ENCODE measurements around the gene TMEM255A.
A peak's percentile ranks its signal among the peaks of the same experiment; 100 is the strongest.

TMEM255A gene

DNA sequence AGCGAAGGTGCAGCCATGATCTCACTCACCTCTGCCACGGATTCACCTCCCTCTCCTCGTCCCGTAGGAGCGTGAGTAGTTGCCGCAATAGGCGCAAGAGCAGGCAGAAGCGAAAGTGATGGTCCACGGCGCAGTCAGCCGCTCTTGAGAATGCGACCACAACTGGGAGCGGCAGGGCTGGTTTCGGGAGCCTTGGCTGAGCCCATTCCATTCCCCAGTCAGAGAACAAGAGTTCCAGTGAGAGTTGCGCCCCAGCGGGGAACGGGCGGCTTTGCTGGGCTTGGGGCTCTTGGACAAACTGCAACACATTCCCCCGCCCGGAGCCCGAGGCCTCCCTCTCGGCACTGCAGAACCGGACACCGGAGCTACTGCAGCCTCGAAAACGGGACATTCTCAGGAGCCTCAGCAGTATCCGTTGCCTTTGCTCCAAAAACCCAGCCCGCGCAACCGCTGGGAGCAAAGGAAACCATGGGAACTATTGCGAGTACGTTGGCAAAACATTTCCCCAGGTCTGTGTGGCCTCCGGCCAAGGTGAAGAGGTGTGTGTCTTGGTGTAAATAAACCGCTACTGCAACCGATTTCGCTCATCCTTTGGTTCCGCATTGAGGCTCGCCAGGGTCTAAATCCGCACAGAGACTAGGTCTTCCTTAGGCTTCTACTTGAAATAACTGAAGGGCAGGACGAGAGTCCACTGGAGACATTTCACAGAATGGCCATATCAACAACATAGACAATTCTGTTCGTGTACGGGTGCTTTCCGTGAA lies 66.3 kb downstream of the TMEM255A start:
- Histone ChIP-seq H3K27me3 (no peaks in the 10 kb centered on the region), H3K9me3 (no peaks in the 10 kb centered on the region), H3K27ac (peak overlapping the region; percentile 76), H3K36me3 (no peaks in the 10 kb centered on the region), H3K4me1 (ENCODE audit: control insufficient read depth in 1 of 2, insufficient read depth in 1 of 2, low read depth in 1 of 2, low read length in 1 of 2) (peaks cover 6% of the 10 kb centered on the region in 2 experiments), H3K4me3 (ENCODE audit: low read depth in 1 of 2, low read length in 1 of 2) (peak overlapping the region; percentile 68 to 69)
- TF ChIP-seq, protein P1, sequence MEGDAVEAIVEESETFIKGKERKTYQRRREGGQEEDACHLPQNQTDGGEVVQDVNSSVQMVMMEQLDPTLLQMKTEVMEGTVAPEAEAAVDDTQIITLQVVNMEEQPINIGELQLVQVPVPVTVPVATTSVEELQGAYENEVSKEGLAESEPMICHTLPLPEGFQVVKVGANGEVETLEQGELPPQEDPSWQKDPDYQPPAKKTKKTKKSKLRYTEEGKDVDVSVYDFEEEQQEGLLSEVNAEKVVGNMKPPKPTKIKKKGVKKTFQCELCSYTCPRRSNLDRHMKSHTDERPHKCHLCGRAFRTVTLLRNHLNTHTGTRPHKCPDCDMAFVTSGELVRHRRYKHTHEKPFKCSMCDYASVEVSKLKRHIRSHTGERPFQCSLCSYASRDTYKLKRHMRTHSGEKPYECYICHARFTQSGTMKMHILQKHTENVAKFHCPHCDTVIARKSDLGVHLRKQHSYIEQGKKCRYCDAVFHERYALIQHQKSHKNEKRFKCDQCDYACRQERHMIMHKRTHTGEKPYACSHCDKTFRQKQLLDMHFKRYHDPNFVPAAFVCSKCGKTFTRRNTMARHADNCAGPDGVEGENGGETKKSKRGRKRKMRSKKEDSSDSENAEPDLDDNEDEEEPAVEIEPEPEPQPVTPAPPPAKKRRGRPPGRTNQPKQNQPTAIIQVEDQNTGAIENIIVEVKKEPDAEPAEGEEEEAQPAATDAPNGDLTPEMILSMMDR (IDR thresholded peaks at IDR 0.05): no peak

- H3K36me3 ChIP-seq: no peaks in the 10 kb centered on the region
- TF ChIP-seq, protein P1 (IDR thresholded peaks at IDR 0.05): no peak
- H3K9me3 ChIP-seq: no peaks in the 10 kb centered on the region
- H3K27me3 ChIP-seq: no peaks in the 10 kb centered on the region
- H3K4me3 ChIP-seq (ENCODE audit: low read depth in 1 of 2, low read length in 1 of 2): peak overlapping the region; percentile 68 to 69
- peaks cover 5 to 6% of the 10 kb centered on the region in 2 experiments for H3K4me1 ChIP-seq (ENCODE audit: control insufficient read depth in 1 of 2, insufficient read depth in 1 of 2, low read depth in 1 of 2, low read length in 1 of 2)
- H3K27ac ChIP-seq: peak overlapping the region; percentile 76
Observed at GRCh38 chrX:120244395-120244734, 66.9 kb downstream of the TMEM255A start.

GRCh38 chrX:120242813-120243212 lies 68.4 kb downstream of the TMEM255A start:
- Histone ChIP-seq H3K27ac (no peak overlapping the region), H3K4me1 (ENCODE audit: control insufficient read depth in 1 of 2, insufficient read depth in 1 of 2, low read depth in 1 of 2, low read length in 1 of 2) (peaks cover 5 to 6% of the 10 kb centered on the region in 2 experiments), H3K4me3 (ENCODE audit: low read depth in 1 of 2, low read length in 1 of 2) (no peak overlapping the region), H3K36me3 (no peaks in the 10 kb centered on the region), H3K27me3 (no peaks in the 10 kb centered on the region), H3K9me3 (no peaks in the 10 kb centered on the region)
- TF ChIP-seq, protein P1 (IDR thresholded peaks at IDR 0.05): no peak

GRCh38 chrX:120238933-120239332 lies 72.3 kb downstream of the TMEM255A start:
- Histone ChIP-seq H3K4me3 (ENCODE audit: low read depth in 1 of 2, low read length in 1 of 2) (no peak overlapping the region), H3K36me3 (no peaks in the 10 kb centered on the region), H3K4me1 (ENCODE audit: control insufficient read depth in 1 of 2, insufficient read depth in 1 of 2, low read depth in 1 of 2, low read length in 1 of 2) (peaks cover 0 to 1% of the 10 kb centered on the region in 2 experiments), H3K27me3 (no peaks in the 10 kb centered on the region), H3K9me3 (no peaks in the 10 kb centered on the region), H3K27ac (no peak overlapping the region)
- TF ChIP-seq, protein P1 (IDR thresholded peaks at IDR 0.05): no peak

DNA sequence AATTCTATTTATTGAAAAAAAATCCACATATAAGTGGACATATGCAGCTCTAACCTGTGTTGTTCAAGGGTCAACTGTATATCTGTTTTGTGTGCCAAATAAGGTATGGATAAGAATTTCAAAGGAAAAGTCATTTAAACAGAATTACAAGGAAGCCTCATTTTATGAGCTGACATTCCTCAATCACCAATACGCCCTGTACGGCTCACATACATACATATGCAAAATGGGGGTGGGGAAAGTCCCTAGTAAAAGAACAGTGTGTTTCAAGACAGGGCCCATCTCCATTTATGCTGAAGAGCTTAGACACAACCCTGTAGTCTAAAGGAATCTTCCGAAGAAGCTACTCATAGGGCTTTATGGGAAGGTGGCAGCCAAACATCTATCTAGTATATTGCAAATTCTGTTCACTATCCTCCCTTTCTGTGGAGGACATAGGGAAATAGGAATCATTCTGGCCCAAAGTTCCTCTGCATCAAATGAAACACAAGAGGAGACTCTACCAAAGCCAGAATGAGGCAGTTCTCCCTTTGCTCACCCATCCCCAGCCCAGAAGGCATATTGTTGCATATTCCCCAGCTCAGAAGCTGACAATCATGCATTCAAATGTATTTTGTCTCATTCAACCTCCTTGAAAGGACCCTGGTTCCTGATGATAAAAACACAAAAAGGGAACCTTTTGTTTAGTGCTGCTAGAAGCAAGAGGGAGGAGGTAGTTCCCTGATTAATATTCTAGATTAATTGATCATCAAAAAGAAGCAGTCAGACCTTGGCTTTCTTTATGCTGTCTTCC lies 74.4 kb downstream of the TMEM255A start:
- Histone ChIP-seq H3K4me3 (ENCODE audit: low read depth in 1 of 2, low read length in 1 of 2) (no peak overlapping the region), H3K27ac (no peak overlapping the region), H3K9me3 (no peaks in the 10 kb centered on the region), H3K36me3 (no peaks in the 10 kb centered on the region), H3K4me1 (ENCODE audit: control insufficient read depth in 1 of 2, insufficient read depth in 1 of 2, low read depth in 1 of 2, low read length in 1 of 2) (no peaks in the 10 kb centered on the region), H3K27me3 (no peaks in the 10 kb centered on the region)
- TF ChIP-seq, protein P1 (IDR thresholded peaks at IDR 0.05): no peak
